SK-N-SH treated with all-trans-retinoic acid at 6 μM for 48 hours (cell line): ENCODE data around the gene CYP4F11.

ENCODE experiments used
- BACH2 ChIP-seq: fragments of 250-450 bp; sonication (Bioruptor Pico); IDR thresholded peaks from 2 replicates; pipeline ENCODE4 v1.9.0; 2021; ENCODE audit warnings: mild to moderate bottlenecking, borderline replicate concordance
- PATZ1 ChIP-seq: fragments of 250-450 bp; sonication (Bioruptor Pico); IDR thresholded peaks from 2 replicates; pipeline ENCODE4 v1.8.0; 2020; ENCODE audit warnings: mild to moderate bottlenecking, moderate library complexity, borderline replicate concordance
- RARB ChIP-seq: fragments of 250-450 bp; sonication (Bioruptor Pico); IDR thresholded peaks from 2 replicates; pipeline ENCODE4 v1.8.0; 2021; ENCODE audit warnings: mild to moderate bottlenecking, moderate library complexity
- TCF4 ChIP-seq: fragments of 250-450 bp; sonication (Bioruptor Pico); IDR thresholded peaks from 2 replicates; pipeline ENCODE4 v1.8.0; 2021; ENCODE audit warnings: mild to moderate bottlenecking, moderate library complexity, borderline replicate concordance
- TOX ChIP-seq: fragments of 250-450 bp; sonication (Bioruptor Pico); IDR thresholded peaks from 2 replicates; pipeline ENCODE4 v1.8.0; 2021; ENCODE audit warnings: mild to moderate bottlenecking, moderate library complexity, borderline replicate concordance
- ZC3H10 ChIP-seq: fragments of 250-450 bp; sonication (Bioruptor Pico); IDR thresholded peaks from 2 replicates; pipeline ENCODE4 v1.5.1; 2021; ENCODE audit warnings: mild to moderate bottlenecking, moderate library complexity
- ZFP30 ChIP-seq: fragments of 450-650 bp; formaldehyde crosslinking; IDR thresholded peaks from 2 replicates; pipeline ENCODE4 v1.5.0; 2022; ENCODE audit warnings: mild to moderate bottlenecking, moderate library complexity
- ZNF565 ChIP-seq: fragments of 450-650 bp; formaldehyde crosslinking; conservative IDR thresholded peaks from 2 replicates; pipeline ENCODE4 v1.5.0; 2020; ENCODE audit warnings: low read depth, mild to moderate bottlenecking, moderate library complexity

- TF ChIP-seq TOX (CRISPR knock-in tag), result no peak
- TF ChIP-seq PATZ1 (CRISPR knock-in tag), result no peak
- TF ChIP-seq ZC3H10 (CRISPR knock-in tag), result no peak
- no peak for TF ChIP-seq TCF4 (CRISPR knock-in tag)
- TF ChIP-seq RARB (CRISPR knock-in tag), result no peak
- no peak for TF ChIP-seq ZNF565 (CRISPR knock-in tag)
- no peak for TF ChIP-seq BACH2 (CRISPR knock-in tag)
- no peak for TF ChIP-seq ZFP30 (CRISPR knock-in tag)
Observed at GRCh38 chr19:15944401-15944800, 10.1 kb upstream of the CYP4F11 start.
